Mesodermal cell (in vitro differentiated cells): ENCODE results near the gene PCSK5.
"Not testable (repeated sequence)": the region's sequence is repeated elsewhere in the genome, so short reads cannot be mapped to it uniquely, and the experiment has no call there.

ENCODE experiments used
- H3K27ac ChIP-seq: 2 replicates; pipeline ENCODE4 v1.7.0; 2013; ENCODE audit warnings: mild to moderate bottlenecking, low read depth, low read length, moderate library complexity; ENCODE audit not compliant: severe bottlenecking
- H3K36me3 ChIP-seq: 2 replicates; pipeline ENCODE4 v1.7.1; 2013; ENCODE audit warnings: mild to moderate bottlenecking, low read length, moderate library complexity; ENCODE audit not compliant: control insufficient read depth, insufficient read depth
- H3K4me1 ChIP-seq: one replicate; pipeline ENCODE4 v1.7.1; 2013; ENCODE audit warnings: mild to moderate bottlenecking, low read length; ENCODE audit not compliant: insufficient read depth, control insufficient read depth, poor library complexity, severe bottlenecking
- H3K4me3 ChIP-seq: 2 replicates; pipeline ENCODE4 v1.7.0; 2013; ENCODE audit warnings: low read length, control low read depth, mild to moderate bottlenecking; ENCODE audit not compliant: insufficient read depth, poor library complexity, severe bottlenecking; ENCODE audit errors: extremely low read depth
- H3K9me3 ChIP-seq: 2 replicates; pipeline ENCODE4 v1.7.1; 2013; ENCODE audit warnings: mild to moderate bottlenecking, low read length, moderate library complexity; ENCODE audit not compliant: control insufficient read depth
- WGBS, 2 experiments: methylation state at CpG; one replicate each; pipeline ENCODE4 v1.1.5; 2013; ENCODE audit warnings: missing lambda C conversion rate in 2 of 2; ENCODE audit not compliant: insufficient coverage in 2 of 2; 5-methylcytosine and 5-hydroxymethylcytosine counted together

Gene PCSK5

DNA sequence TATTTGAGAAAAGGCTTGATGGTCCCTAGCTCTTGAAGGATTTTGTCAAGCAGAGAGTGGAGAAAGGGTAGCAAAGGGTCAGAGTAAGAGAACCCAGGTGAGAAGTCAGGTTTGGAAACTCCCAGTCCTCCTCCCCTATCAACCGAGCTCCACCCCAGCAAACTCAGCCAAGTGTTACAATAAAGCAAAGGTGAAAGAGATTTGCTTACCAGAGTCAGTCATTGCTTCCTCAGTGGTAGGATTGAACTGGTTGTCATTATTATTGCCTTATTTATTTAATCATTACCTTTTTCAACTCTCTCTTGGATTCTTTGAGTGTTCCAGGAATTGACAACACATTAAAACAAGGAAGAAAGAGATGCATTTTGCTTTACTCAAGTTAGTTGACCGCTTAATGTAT, 423.3 kb downstream of the PCSK5 start:
- H3K27ac ChIP-seq, result no peak overlapping the region
- 88 to 90% methylated on average over 1 of the region's 2 CpGs for WGBS, 2 experiments
- H3K4me3 ChIP-seq, result no peak overlapping the region
- H3K4me1 ChIP-seq, result no peaks in the 10 kb centered on the region
- H3K9me3 ChIP-seq, result no peaks in the 10 kb centered on the region
- H3K36me3 ChIP-seq, result no peaks in the 10 kb centered on the region

- H3K9me3 ChIP-seq, result no peaks in the 10 kb centered on the region
- no peaks in the 10 kb centered on the region for H3K4me1 ChIP-seq
- WGBS, 2 experiments, result 96 to 100% methylated on average over 3 of the region's 4 CpGs
- H3K36me3 ChIP-seq, result no peaks in the 10 kb centered on the region
- no peak overlapping the region for H3K4me3 ChIP-seq
- no peak overlapping the region for H3K27ac ChIP-seq
Observed at GRCh38 chr9:76314321-76314720, 423.8 kb downstream of the PCSK5 start.

DNA sequence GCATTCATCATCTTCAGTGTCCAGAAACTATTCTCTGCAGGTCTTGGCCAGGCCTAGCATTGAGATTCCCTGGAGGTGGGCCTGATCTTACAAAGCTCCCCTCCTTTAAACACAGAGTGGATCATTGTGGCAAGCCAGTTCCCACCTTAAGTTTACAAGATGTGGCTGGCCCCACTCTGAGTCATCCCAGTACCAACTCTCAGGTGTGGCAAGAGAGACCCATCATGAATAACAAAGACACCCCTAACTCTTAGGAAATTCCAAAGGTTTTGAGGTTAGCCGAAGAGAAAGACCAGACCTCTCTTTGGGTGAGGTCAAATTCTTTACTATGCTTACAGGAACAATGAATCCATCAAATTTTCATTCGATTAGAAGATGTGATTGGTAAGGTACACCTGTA, 425.6 kb downstream of the PCSK5 start:
- Histone ChIP-seq H3K4me3 (no peak overlapping the region), H3K9me3 (no peaks in the 10 kb centered on the region), H3K27ac (no peak overlapping the region), H3K4me1 (peaks cover 5% of the 10 kb centered on the region), H3K36me3 (no peaks in the 10 kb centered on the region)
- 71% methylated on average over 1 of the region's 2 CpGs; no CpG with 5 or more reads in 1 of the 2 experiments for WGBS, 2 experiments

DNA sequence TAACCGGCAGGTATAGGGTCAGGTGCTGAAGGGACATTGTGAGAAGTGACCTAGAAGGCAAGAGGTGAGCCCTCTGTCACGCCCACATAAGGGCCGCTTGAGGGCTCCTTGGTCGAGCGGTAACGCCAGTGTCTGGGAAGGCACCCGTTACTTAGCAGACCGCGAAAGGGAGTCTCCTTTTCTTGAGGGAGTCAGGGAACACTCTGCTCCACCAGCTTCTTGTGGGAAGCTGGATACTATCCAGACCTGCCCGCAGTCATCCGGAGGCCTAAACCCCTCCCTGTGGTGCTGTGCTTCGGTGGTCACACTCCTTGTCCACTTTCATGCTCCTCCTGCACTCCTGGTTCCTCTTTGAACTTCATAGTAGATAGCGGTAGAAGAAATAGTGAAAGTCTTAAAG, 429.0 kb downstream of the PCSK5 start:
- not testable (repeated sequence) for H3K9me3 ChIP-seq, H3K27ac ChIP-seq, H3K36me3 ChIP-seq, H3K4me3 ChIP-seq, H3K4me1 ChIP-seq
- 96 to 98% methylated on average over 7 to 10 of the region's 13 CpGs for WGBS, 2 experiments

DNA sequence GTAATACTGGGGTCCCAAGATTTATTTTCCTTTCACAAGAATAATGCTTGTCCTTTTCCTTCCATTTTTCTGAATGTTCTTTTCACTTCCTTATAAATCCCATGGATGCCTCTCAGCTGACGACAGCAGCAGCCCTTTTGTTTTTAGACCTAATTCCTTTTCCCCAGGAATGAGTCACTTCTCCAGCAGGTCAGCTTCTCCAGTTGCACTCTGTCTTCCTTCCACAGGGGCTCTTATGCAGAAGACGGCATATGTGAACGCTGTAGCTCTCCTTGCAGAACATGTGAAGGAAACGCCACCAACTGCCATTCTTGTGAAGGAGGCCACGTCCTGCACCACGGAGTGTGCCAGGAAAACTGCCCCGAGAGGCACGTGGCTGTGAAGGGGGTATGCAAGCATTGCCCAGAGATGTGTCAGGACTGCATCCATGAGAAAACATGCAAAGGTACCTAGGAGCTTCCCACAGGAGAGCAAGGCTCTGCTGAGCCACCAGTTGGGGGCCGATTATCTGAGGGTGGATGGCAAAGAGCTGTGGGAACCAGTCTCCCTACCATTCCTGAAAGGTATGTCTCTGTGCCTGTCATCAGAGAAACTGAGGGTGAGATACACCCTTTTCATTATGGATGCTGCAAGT, 430.8 kb downstream of the PCSK5 start:
- 78 to 80% methylated on average over 9 of the region's 9 CpGs for WGBS, 2 experiments
- Histone ChIP-seq H3K4me3 (no peak overlapping the region), H3K9me3 (no peaks in the 10 kb centered on the region), H3K4me1 (peaks cover 9% of the 10 kb centered on the region), H3K27ac (no peak overlapping the region), H3K36me3 (no peaks in the 10 kb centered on the region)

- 60 to 66% methylated on average over 8 to 10 of the region's 10 CpGs for WGBS, 2 experiments
- Histone ChIP-seq H3K4me1 (peaks cover 9% of the 10 kb centered on the region), H3K9me3 (no peaks in the 10 kb centered on the region), H3K36me3 (no peaks in the 10 kb centered on the region), H3K27ac (no peak overlapping the region), H3K4me3 (no peak overlapping the region)
Observed at GRCh38 chr9:76322810-76323209, 432.3 kb downstream of the PCSK5 start.

GRCh38 chr9:76323490-76323889, 433.0 kb downstream of the PCSK5 start:
- H3K27ac ChIP-seq, result no peak overlapping the region
- no CpG with 5 or more reads among the region's 2 CpGs for WGBS, 2 experiments

GRCh38 chr9:76324030-76324429, 433.6 kb downstream of the PCSK5 start:
- not testable (repeated sequence) for H3K27ac ChIP-seq, H3K4me3 ChIP-seq, H3K4me1 ChIP-seq, H3K9me3 ChIP-seq, H3K36me3 ChIP-seq
- WGBS, 2 experiments, result 90 to 94% methylated on average over 3 to 7 of the region's 7 CpGs

More at GRCh38 chr9:76323490-76323889, 433.0 kb downstream of the PCSK5 start:
- no peak overlapping the region for H3K4me3 ChIP-seq
- no peaks in the 10 kb centered on the region for H3K9me3 ChIP-seq
- no peaks in the 10 kb centered on the region for H3K36me3 ChIP-seq
- peaks cover 9% of the 10 kb centered on the region for H3K4me1 ChIP-seq

DNA sequence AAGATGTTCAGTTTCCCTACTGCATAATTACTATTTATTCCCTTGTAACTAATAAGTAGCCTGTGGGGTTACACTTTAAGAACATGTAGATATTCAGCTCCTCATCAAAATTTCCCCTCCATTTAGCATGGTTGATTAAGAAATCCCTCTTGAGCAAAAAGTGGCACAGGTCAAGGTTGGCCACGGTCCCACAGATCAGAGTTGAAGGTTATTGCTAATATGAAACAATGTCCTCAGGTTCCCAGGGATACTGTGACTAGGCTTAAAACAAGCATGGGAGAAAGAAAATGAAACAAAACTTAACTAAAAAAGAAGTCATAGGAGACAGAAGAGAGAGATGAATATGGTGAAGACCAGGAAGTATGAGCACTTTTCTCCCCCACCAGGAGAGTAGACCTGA, 439.6 kb downstream of the PCSK5 start:
- WGBS, 2 experiments, result 100% methylated on average over 1 of the region's 1 CpG; no CpG with 5 or more reads in 1 of the 2 experiments
- Histone ChIP-seq H3K4me1 (no peaks in the 10 kb centered on the region), H3K27ac (no peak overlapping the region), H3K36me3 (no peaks in the 10 kb centered on the region), H3K9me3 (no peaks in the 10 kb centered on the region), H3K4me3 (no peak overlapping the region)

DNA sequence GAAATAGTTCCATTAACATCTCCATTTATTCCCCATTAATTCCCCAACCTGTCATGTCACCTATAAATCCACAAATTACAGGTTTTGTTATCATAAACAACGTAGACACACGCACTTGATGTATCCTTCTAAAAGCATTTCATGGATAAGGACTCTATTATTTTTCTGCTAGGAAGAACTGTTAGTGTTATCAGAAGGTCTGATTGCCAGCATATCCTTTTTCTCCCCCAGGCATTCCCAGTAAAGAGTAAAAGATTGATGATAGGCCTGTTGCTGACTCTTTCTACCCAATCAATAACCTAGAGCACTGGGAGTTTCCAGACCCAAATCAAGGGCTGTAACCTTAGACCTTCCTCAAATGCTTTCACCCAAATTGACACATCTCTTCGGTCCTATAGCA, 442.9 kb downstream of the PCSK5 start:
- Histone ChIP-seq H3K4me3 (no peak overlapping the region), H3K36me3 (no peaks in the 10 kb centered on the region), H3K9me3 (no peaks in the 10 kb centered on the region), H3K27ac (no peak overlapping the region), H3K4me1 (no peaks in the 10 kb centered on the region)
- WGBS, 2 experiments, result 80% methylated on average over 1 of the region's 3 CpGs; no CpG with 5 or more reads in 1 of the 2 experiments

DNA sequence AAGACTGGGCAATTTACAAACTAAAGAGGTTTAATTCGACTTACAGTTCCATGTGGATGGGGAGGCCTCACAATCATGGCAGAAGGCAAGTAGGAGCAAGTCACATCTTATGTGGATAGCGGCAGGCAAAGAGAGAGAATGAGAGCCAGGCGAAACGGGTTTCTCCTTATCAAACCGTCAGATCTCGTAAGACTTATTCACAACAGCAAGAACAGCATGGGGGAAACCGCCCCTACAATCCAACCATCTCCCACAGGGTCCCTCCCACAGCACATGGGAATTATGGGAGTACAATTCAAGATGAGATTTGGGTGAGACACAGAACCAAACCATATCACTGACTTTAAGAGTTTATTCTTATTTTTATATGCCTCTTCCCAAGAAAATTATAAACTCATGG, 443.5 kb downstream of the PCSK5 start:
- no peaks in the 10 kb centered on the region for H3K9me3 ChIP-seq
- 71 to 87% methylated on average over 1 to 2 of the region's 7 CpGs for WGBS, 2 experiments
- no peak overlapping the region for H3K27ac ChIP-seq
- H3K4me1 ChIP-seq, result no peaks in the 10 kb centered on the region
- no peaks in the 10 kb centered on the region for H3K36me3 ChIP-seq
- no peak overlapping the region for H3K4me3 ChIP-seq
